SHP77 treated with DMSO at 0.1 percent for 48 hours (cell line): Measurements from ENCODE around the gene ZNF415.
A peak's percentile ranks its signal among the peaks of the same experiment; 100 is the strongest.
"Not testable (repeated sequence)": the region's sequence is repeated elsewhere in the genome, so short reads cannot be mapped to it uniquely, and the experiment has no call there.

Experiments used
- DNase-seq: peaks from one replicate; lab custom pipeline; 2025; lab: John Stamatoyannopoulos, UW

Gene ZNF415

DNA sequence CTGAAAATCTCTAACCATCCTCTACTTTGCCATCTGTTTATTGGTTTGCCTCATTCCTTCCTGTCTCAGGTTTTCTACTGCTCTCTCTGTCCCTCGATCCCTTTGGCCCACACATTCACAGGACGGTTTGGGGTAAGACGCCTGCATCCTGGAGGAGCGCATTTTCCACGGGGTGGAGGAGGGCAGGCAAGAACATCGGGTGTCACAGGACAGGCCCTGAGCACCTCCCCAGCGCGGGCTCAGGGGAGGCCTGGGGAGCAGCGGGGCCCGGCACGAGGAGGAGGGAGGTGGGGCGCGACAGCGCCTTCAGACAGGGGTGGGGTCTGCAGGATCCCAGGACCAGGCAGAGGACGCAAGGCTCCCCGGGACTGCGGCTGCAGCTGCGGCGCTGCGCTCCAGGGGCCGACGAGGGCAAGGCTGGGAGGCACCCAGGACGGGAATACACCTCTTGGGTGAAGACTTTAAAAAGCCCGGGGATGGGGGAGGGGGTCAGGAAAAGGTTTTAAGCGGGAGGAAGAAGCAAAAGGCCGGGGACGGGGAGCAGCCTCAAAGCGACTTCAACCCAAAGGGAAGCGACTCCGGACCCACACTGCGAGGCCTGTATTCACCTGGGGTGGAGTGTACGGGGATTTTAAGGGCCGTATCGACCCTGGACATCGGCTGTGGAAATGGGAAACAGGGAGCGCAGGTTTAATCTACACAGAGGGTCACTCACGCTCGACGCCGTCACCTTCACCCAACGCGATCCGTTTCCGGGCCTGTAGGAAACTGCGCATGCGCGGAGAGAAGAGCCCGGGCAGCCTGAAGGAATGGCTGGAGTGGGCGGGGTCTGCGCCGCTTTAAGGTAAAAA is at the start of gene ZNF415:
TSS of gene ZNF415 (minus strand) at position 770 of the 851 bp plus-strand sequence. CDS start 10,234 bp downstream, outside the sequence.
- no peak for DNase-seq

DNA sequence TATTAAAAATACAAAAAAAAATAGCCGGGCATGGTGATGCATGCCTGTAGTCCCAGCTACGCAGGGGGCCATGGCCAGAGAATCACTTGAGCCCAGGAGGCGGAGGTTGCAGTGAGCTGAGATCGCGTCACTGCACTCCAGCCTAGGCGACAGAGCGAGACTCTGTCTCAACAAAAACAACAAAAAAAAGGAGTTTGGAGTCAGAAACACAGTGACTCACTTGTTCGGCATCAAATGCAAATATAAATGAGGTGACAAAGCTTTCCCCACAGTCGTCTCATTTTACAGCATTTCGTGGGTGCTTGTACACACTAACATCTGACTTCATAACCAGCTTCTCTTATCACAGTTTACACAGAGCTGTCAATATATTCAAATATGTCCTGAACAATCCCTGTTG is 49.5 kb upstream of the ZNF415 start:
- no peak for DNase-seq

DNA sequence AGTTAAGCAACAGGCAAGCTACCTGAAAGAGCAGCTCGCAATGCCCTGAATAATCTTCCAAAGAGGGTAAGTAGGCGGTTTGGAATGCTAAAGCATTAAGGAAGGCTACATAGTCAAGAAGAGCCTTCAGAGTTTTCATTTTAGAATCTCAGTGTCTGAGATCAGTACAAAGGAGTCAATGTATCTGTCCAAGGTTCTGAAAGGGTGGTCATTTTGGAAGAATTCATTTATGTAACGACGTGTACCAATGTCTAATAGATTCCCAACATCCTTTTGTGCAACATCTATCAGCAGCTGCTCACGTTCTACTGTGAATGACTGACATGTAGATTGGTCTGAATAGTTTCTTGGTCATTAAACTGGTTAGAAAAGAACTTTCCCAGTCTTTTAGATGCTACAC is 45.3 kb upstream of the ZNF415 start:
- DNase-seq: no peak

DNA sequence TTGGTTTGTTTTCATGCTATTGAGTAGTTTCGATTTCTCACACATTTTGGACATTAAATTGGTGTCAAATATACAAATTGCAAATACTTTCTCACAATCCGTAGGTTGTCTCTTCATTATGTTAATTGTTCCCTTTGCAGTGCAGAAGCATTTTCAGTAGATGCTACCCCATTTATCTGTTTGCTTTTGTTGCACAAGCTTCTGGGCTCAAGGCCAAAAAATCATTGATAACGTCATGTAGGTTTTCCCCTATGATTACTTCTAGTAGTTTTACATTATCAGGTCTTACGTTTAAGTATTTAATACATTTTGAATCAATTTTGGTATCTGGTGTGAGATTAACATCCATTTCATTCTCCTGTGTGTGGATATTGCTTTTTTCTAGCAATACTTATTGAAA is 40.2 kb upstream of the ZNF415 start:
- no peak for DNase-seq

DNA sequence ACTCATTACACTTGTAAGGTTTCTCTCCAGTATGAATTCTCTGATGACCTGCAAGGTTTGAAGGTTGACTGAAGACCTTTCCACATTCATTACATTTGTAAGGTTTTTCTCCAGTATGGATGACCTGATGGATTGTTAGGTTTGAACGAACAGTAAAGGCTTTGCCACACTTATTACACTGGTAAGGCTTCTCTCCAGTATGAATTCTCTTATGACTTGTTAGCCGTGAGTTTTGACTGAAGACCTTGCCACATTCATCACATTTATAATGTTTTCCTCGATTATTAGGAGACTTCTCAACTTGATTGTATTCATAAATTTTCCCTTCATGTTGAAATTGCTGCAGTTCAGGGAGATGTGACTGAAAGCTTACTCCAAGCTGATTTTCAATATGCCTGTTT is 33.0 kb upstream of the ZNF415 start:
- no peak for DNase-seq

DNA sequence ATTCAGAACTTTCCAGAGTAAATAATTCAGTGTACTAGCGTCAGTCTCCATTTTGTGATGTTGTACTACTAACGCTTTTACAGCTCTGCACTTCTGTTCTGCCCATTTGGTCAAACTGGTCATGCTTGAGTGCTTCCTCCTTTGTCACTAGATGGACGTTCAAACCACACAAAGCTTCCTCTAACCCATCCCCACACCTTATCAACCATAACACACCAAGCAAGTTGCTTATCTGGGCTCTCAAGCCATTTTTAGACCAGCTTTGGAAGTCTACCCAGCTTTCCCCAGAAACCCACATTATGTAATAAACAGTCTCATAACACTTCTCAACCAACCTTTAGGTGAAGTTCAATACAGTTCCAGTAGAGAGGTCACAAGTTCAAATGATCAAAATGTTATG is 28.4 kb upstream of the ZNF415 start:
- no peak for DNase-seq

DNA sequence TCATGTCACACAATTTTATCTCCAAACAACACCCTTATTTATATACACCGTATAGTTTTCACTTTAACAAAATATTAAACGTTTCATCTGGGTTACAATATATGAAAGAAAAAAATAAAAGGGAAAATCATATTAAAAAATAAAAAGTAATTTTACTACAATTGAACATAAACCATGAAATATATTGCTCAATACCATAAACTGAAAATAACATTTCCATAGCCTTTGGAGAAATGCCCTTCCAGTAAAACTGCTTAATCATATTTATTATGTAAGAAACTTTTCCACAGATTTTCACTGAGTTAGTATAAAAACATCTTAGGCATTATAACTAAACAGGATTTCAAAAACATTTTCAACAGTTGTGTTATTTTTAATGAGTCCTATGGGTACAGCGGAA is 27.6 kb upstream of the ZNF415 start:
- DNase-seq: no peak

DNA sequence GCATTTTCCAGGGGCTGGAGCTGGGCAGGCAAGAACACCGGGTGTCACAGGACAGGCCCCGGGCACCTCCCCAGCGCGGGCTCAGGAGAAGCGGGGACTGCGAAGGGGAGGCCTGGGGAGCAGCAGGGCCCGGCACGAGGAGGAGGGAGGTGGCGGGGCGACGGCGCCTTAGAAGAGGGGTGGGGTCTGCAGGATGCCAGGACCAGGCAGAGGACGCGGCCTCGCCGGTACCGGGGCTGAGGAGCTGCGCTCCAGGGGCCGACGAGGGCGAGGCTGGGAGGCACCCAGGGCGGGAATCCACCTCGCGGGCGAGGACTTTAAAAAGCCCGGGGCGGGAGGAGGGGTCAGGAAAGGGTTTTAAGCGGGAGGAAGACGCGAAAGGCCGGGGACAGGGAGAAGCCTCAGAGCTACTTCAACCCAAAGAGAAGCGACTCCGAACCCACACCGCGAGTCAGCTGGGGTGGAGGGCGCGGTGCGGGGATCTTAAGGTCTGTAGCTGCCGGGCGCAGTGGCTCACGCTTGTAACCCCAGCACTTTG is 25.5 kb upstream of the ZNF415 start:
- DNase-seq: no peak

DNA sequence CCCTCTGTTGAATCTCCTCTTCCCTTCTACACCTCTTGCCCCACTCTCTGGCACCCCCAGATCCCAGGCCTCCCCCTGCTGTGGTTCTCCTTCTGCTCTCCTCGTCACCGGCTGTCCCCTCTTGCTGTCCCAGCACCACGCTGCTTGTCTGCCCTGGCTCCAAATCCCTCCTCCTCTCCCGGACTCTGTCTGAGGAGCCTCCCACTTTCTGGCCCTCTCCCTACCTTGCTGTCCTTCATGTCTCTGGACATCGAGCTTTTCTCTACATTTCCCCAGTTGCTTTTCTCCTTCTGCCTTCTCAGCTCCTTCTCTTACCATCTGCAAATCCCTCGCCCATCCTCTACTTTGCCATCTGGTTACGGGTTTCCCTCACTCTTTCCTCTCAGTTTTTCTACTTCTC is 24.9 kb upstream of the ZNF415 start:
- no peak for DNase-seq

DNA sequence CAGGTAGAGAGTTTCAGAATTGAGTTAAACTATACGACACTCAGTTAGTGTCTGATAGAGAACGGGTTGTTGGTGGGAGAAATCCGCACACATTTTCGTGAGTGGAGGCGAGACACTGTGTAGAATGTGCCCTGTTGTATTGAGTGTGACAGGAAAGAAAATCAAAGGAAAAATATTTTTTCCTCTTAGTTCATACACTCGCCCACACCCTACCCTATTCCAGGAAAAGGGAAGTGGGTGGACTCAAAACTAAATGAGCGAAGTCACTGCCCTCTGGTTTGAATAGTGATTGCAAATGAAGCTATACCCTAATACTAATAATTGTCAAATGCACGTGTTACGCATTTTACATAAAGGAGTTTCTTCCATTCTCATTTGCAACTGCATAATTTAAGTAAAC is 24.1 kb upstream of the ZNF415 start:
- DNase-seq: no peak

DNA sequence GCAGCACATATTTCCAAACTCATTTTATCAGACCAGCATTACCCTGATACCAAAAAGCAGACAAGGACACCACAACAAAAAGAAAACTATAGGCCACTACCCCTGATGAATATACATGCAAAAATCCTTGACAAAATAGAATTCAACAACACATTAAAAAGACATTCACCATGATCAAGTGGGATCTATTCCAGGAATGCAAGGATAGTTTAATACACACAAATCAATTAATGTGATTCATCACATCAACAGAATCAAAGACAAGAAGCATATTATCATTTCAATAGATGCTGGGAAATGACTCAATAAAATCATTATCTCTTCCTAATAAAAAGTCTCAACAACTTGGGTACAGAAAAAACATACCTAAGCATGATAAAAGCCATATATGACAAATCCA is 14.9 kb upstream of the ZNF415 start:
- no peak for DNase-seq

DNA sequence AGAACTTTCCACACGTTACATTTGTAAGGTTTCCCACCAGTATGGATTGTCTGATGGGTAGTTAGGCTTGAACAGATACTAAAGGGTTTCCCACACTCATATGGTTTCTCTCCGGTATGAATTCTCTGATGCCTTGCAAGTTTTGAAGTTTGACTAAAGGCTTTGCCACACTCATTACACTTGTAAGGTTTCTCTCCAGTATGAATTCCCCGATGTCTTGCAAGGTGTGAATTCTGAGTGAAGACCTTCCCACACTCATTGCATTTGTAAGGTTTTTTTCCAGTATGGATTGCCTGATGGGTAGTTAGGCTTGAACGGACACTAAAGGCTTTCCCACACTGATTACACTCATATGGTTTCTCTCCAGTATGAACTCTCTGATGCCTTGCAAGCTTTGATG is 7.6 kb upstream of the ZNF415 start:
- DNase-seq: no peak

DNA sequence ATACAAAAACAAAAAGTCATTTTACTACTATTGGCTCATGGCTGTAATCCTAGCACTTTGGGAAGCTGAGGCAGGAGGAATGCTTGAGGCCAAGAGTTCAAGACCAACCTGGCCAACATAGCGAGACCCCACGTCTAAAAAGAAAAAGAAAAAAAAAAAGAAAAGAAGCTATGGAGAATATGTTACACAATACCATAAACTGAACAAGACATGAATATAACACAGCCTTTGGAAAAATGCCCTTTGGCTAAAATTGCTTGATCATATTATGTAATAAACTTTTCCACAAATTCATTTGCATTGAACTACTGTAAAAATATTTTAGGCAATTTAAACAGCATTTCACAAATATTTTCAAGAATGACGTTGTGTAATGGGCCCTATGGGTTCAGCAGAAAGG is 3.7 kb upstream of the ZNF415 start:
- DNase-seq: no peak

DNA sequence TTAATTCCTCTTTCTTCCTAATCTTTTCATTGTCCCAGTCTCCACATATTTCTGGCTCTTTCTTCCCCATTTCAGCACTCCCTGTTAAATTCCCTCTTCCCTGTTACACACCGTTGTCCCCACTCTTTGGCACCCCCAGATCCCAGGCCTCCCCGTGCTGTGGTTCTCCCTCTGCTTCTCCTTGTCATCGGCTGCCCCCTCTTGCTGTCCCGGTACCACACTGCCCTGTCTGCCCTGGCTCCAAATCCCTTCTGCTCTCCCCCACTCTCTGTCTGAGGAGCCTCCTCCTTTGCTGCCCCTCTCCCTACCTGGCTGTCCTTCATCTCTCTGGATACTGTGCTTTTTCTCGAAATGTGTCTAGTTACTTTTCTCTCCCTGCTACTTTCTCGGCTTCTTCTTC is 983 bp downstream of the ZNF415 start:
- DNase-seq: no peak

DNA sequence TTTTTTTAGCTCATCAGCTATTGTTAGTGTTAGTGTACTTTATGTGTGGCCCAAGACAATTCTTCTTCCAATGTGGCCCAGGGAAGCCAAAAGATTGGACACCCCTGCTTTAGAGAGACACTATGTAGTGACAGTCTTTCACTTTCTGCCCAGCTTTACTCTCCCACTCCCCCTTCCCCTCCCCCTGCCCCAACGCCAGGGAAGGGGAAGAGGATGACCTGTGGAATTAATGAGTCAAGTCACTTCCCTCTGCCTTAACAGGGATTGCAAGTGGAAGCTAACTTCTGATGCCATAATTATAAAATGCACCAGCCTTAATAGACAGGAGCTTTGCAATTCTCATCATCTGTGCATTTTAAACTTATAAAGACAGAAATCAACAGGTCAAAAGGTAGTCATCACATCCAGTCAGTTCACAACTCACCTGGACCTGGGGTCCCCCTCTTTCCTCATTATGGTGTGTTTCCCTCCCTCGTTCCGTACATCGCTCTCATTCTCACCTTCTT is 1.6 kb downstream of the ZNF415 start:
- no peak for DNase-seq

DNA sequence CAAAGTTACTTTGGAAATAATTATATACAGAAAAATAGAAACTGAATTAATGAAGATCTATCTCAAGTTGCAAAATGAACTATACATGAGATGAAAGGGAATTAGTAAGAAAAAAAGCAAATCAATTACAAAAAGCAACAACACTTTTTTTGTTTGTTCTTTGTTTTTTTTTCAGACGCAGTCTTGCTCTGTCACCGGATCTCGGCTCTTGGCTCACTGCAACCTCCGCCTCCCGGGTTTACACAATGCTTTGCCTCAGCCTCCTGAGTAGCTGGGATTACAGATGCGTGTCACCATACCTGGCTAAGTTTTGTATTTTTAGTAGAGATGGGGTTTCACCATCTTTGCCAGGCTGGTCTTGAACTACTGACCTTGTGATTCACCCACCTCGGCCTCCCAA is 2.2 kb downstream of the ZNF415 start:
- DNase-seq: no peak

DNA sequence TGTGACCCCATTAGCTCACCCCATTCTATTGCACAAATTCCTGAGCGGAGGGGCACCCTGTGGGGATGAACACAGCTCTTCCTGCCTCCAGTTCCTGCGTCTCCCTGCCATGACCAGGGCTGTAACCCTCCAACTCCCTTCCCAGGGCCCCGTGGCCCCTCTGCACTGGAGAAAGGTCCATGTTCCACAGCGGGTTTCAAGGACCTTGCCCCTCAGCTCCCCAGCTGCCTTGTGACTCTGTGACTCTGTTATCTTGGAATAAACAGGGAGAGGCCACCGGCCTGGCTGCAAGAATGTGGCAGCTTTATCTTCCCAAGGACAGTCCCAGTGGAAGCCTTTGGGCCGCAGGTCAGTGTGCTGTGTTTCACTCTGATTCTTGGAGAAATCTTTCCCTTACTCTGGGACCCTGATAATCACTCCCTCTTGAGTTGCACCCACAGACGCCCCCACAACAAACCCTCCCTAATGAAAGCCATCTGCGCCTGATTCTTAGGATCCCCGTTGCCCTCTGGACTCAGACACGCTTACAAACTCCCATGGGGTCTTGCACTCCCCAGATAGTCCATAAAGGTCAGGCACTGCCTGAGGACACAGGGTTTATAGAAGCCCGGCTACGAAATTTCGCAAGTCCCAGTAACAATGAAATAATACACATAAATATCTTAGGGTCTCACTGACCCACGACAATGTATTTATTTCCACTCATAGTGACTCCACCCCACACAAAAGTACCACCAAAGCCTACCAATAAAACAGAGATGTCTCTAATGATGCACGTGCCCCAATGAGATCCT is 5.8 kb downstream of the ZNF415 start:
- not testable (repeated sequence) for DNase-seq

DNA sequence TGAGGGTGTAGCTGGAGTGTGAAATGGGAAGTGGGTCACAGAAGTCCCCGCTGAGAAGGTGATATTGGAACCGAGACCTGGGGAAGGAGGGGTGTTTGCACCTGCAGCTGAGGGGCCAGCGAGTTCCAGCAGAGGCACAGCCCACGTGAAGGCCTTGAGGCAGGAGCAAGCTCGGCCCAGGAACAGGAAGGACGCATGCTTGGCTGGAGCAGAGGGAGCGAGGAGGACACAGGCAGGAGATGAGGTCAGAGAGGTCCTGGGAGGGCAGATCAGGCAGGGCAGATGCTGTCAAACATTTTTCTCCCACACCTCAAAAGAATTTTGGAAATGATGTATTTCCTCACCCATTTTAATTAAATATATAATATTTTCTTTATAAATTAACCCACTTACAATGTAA is 9.3 kb downstream of the ZNF415 start:
- DNase-seq: no peak

DNA sequence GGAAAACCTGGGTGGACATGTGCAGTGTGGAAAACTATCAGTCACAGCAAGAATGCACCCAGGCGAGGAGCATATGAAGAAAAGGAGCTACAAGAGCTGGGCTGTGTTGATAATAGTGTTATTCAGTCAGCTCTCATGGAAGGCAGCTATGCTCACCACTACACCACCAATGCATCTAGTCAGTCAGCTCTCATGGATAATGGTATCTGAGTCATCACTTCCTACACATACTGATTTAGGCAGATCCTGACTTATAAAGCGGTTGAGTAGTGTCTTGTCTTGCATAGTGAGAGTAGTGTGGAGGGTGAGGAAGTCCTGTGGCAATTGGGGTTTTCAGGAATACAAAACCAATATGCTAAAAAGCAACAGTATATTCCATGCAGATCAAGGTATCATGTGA is 20.4 kb downstream of the ZNF415 start:
- DNase-seq: no peak

DNA sequence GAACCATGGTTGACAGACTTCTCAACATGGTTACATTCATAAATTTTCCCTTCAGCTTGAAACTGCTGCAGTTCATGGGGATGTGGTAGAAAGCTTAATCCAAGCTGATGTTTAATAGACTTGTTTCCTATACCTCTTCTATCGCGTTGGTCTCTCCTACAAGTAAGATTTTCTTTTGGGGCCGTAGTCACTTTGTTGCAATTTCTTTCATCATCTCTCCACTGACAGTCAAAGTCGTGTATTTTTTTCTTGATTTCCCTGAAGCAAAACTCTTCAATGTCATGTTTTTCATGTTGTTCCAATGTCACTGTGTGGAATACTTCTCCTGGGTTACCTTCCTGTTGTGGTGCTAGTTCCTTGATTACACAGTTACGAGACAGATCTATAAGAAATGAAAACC is 23.2 kb downstream of the ZNF415 start:
- DNase-seq: no peak

DNA sequence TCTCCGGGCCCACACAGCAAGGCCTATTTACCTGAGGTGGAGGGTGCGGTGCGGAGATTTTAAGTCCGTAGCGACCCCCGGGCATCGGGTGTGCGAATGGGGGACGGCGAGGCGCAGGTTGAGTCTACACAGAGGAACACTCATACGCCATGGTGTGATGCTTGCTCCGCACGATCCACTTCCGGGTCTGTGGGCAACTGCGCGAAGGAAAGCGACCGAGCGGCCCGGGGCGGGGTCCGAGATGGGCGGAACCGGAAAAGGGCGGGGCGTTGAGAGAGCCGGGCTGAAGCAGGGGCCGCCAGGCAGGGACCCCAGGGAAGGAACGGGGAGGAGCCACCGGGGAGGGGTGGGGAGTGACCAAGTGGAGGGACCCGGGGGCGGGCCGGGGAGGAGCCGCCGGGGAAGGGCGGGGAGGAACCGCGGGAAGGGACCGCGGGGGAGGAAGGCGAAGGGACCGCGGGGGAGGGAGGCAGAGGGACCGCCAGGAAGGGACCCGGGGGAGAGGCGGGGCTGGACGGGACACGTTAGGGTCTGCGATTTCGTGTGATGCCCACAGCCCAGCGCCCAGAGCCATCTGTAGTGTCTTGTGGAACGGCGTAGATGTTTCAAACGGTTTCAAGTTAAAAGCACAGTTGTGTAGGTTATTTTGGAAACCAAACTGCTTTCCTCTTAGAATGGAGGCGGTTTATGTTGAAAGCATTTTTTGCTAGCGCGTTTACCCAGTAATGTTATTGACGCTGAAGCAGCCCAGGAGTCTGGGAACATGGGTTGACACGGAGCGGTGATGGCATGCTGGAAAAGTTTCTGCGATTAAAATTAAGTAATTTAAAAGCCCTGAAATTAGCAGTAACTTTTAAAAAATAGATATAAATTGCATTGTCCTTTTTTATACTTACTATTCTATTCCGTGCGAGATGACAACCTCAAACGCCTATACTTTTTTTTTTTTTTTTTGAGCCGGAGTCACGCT is 29.2 kb downstream of the ZNF415 start, which contains the start of gene ZNF160:
TSS of gene ZNF160 (minus strand) at position 189 of the 970 bp plus-strand sequence. CDS start 17,146 bp downstream, outside the sequence.
- peak; percentile 81 for DNase-seq
